Esophagus mucosa (tissue), 1 donor: ENCODE data around the gene ASCC1. TPM values are rescaled to one million over a fixed set of nuclear protein-coding genes. Genes with fewer than 3 reads are reported as not detected.

ENCODE experiments used
- ATAC-seq: fragments of 200-7000 bp; cut with Tn5 transposase; one replicate; pipeline ENCODE4 v1.9.1; 2020
- total RNA-seq: library from RNA; stranded (reverse); gene quantifications from one replicate; pipeline ENCODE4 v1.2.4, GENCODE V29; 2023
- donor health status: DM: yes; HTN: yes; CAD: no.

Gene ASCC1
- total RNA-seq, 1 donor from 2014 or later, result 23.5 TPM

- ATAC-seq, result peak; percentile 49
These were observed 134.1 kb downstream of the ASCC1 start for GRCh38 chr10:72081772-72082590.

DNA sequence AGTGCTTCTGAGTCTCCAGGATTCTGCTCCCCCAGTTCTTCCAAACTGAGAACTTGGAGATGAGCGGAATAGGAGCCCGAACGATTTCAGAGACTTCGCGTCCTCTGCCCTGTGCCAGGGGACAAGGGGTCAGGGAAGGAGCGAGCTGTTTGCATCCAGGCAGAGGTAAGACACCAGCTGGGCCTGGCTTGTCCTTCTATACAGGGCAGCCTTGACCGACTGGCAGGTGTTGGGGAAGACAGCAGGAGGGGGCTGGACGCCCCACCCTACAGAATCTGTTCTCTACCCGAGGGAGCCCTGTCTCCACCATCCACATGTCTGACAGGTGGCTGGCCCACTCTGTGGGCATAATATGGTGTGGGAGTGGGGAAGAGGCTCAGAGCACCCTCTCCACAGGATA is 134.9 kb downstream of the ASCC1 start:
- no peak for ATAC-seq

GRCh38 chr10:72080042-72080975 is 135.8 kb downstream of the ASCC1 start:
- no peak for ATAC-seq

DNA sequence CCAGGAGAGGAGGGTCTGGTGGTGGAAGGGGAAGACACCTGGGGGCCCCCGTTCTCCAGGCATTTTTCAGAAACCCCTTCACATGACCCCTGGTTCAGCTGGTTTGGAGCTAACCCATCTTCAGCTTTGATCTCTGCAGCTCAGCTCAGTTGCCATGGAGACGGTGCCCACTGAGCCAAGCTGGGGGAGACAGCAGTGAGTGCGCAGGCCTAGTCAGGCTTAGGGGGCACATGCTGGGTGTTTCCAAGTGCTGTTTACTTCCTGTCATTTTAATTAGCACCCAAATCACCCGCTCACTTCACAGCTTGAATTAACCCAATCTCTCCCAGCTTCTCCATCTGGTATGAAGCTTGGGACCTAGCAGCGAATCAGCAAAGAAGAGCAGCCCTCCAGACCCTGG is 136.7 kb downstream of the ASCC1 start:
- no peak for ATAC-seq

DNA sequence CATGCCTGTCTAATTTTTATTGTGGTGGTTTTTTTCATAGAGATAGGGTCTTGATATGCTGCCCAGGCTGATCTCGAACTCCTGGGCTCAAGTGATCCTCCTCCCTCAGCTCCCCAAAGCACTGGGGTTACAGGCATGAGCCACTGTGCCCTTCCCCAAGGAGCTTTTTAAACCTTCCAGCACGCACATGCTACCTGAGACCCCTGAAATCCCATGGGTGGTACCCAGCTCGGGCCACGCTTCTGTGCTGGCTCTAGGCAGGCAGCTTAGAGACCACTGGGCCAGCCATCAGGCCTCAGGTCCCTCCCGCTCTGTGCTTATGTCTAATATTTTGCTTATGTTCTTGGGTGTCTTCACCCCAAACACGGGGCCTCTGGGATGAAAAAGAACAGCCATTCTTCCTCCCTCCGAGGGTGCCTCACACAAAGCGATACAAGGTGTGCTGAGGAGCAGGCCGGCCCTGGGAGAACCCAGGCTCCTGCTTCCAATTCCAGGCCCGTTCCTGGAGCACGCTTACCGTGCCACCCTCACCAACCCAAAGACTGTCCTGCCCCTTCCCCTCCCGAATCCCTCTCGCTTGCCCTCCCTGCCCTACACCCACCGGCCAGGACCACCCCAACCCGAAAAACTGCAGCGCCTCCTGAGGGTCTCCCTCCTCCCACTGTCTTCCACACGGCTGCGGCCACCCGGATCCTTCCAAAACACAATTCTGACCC is 138.6 kb downstream of the ASCC1 start:
- ATAC-seq, result no peak

- no peak for ATAC-seq
These were observed 139.3 kb downstream of the ASCC1 start for GRCh38 chr10:72076756-72077155.

DNA sequence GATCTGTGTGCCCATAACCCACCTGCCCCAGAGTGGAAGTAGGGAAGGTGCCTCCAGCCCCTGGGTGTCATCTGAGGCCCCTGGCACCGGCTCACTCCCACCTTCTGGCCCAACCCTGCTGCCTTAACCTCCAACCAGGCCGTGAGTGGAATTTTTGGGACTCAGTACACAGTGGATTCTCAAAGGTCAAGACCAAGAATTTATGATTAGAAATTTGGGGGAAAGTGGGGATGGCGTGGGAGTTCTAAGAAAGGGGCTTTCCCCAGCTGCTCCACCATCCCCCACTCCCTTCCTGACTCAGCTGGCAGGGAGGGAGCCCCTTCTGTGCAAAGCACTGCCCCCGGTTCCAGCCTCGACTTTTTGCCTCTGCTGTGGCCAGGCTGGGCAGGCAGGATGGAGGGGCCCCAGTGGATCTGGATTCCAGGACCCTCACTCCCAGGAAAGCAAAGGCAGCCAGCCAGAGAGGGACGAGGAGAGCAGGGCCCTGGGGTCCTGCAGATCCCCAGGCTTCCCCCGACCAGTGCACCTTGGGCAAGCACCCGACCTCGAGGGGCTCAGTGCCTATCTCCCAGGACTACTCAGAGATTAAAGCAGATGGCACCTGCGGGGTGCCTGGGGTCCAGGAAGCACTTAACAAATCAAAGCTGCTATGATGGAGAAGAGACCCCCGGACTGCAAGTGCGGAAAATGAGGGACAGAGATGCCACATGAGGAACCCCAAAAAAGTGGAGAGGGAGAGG is 140.5 kb downstream of the ASCC1 start:
- no peak for ATAC-seq

- ATAC-seq, result no peak
These were observed 141.3 kb downstream of the ASCC1 start for GRCh38 chr10:72074574-72075375.

GRCh38 chr10:72073708-72074573 is 142.1 kb downstream of the ASCC1 start:
- ATAC-seq, result no peak

- ATAC-seq, result no peak
These were observed 143.4 kb downstream of the ASCC1 start for GRCh38 chr10:72072639-72073038.

DNA sequence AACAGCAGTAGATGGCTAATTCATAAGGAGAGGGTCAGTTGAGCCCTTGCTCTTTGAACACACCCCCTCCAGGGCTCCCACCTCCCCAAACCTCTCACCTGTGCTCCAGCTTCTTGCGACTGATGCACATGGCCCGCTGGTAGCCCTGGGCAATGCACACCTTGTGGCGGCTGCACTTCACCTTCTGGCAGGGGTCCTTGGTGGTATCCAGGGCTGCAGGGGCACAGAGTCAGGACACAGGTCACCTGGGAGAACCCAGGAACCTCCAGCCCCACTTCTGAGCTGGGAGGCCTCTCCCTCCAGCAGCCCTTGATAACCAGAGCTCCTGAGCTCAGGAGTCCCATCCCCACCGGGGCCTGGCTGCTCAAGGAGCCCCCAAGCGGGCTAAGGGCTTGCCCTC is 144.0 kb downstream of the ASCC1 start:
- no peak for ATAC-seq

DNA sequence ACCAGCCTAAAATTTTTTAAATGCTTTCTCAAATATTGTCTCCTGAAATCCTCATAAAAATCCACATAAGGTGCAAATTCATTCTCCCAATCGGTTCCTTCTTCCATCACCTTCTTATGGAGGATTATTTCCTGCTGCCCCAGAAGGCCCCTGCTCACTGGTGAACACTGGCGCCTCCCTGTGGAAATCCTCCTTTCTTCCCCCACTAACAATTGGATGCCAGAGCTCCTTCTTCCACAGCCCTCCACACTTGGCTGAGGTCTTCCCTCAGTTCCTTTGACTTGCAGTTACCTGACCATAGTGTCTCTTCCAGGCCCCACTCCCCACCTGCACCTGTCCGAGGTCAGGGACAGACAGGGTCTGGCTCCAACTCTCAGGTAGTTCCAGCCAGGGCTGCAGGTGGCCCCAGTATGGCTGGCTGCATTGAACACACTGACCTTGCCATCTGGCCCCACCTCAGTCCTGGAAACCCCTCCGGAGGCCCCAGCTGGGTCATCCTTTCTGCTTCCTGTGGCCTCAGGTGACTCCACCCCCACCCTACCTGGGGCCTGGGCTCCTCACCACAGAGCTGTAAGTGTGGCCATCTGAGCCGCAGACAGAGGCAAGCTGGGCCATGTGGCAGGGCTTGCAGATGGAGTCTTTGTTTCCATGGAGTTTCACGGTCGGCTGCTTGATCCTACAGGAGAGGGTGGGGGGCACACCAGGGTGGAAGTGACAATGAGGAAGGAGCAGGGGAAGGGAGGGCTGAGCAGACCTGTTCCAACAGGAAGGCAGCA is 146.1 kb downstream of the ASCC1 start:
- no peak for ATAC-seq

DNA sequence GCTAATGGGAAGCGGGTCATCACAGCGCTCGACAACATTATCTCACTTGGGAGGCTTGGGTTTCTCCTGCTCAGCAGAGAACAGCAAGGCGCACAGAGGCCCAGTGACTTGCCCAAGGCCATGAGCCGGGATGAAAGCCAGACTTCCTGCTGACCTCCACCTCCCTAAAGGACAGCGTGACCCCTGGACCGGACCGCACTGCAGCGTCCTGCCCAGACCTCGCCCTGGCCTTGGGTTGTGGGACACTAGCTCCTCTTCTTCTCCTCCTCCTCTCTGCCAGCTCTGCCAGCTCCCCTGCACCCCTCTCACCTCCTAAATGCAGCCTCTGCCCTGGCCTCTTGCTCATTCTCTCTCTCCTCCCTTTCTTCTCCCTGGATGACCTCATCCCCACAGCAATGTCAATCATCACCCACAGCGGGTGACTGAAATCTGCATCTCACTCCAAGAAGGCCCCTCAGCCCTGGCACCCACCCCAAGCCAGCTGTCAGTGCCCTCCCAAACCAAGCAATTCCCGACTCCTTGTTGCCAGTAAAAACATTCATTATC is 147.1 kb downstream of the ASCC1 start:
- ATAC-seq, result no peak

- ATAC-seq, result no peak
These were observed 147.8 kb downstream of the ASCC1 start for GRCh38 chr10:72068126-72068765.

- ATAC-seq, result no peak
These were observed 148.5 kb downstream of the ASCC1 start for GRCh38 chr10:72067463-72068125.

GRCh38 chr10:72066318-72067284 is 149.5 kb downstream of the ASCC1 start:
- ATAC-seq, result no peak
